Activated T-cell treated with anti-CD3 and anti-CD28 coated beads, Interleukin-2, amount 50 U/mL, for 24 hours (primary cell): ENCODE measurements around the gene OR4D11.
"Not testable (repeated sequence)": the region's sequence is repeated elsewhere in the genome, so short reads cannot be mapped to it uniquely, and the experiment has no call there.

Experiments used
- DNase-seq: peaks from one replicate; pipeline ENCODE4 v3.0.0-alpha.2; 2020
- H3K27ac Mint-ChIP-seq: 2 replicates; pipeline ENCODE4 v1.8.0; 2020; ENCODE audit warnings: mild to moderate bottlenecking, mixed read lengths
- H3K27me3 Mint-ChIP-seq: 2 replicates; pipeline ENCODE4 v1.8.0; 2020; ENCODE audit warnings: mixed read lengths
- H3K36me3 Mint-ChIP-seq: 2 replicates; pipeline ENCODE4 v1.8.0; 2020; ENCODE audit warnings: low read depth, mixed read lengths
- H3K4me1 Mint-ChIP-seq: 2 replicates; pipeline ENCODE4 v1.8.0; 2020; ENCODE audit warnings: low read depth, mixed read lengths
- H3K4me3 Mint-ChIP-seq: 2 replicates; pipeline ENCODE4 v1.8.0; 2020; ENCODE audit warnings: mild to moderate bottlenecking, moderate library complexity, mixed read lengths
- H3K9me3 Mint-ChIP-seq: 2 replicates; pipeline ENCODE4 v1.8.0; 2020; ENCODE audit warnings: mixed read lengths

OR4D11 gene

DNA sequence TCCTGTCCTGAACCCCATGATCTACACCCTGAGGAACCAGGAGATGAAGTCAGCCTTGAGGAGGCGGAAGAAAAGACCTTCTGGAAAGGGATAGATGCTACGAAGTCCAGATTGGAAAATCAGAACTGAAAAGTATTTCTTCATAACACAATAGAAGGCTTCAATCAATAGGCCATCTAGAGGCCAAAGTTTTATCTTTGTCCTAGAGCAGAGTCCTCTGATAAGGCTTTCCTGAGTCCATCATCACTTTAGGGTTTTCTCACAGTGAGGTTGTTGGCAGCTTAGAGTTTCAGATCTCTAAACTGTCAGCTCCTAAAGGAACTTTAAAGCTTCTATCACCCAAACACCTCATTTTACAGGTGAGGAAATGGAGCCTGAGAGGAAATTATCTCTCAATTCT lies 29.2 kb downstream of the OR4D11 start:
- DNase-seq: no peak

DNA sequence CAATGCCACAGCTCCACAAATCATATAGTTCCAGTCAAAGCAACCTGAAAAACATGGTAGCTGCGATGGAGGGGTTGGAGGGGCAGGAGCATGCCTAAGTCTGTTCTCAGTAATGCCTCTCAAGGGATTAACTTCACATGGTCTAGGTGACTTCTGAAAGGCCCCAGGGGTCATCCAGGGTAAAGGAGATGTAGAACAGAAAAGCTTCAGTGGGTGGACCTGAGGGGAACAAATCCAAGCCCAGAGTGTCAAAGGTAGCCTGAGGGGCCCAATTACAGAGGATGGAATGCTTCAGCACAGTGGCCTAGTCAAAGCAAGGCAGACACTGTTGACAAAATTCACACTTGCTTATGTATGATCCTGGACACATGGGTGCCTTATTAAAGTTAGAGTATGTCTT lies 31.3 kb downstream of the OR4D11 start:
- no peak overlapping the region for H3K4me3 Mint-ChIP-seq

More for the DNA sequence above, 29.2 kb downstream of the OR4D11 start:
- H3K27ac Mint-ChIP-seq: no peak overlapping the region
- no peaks in the 10 kb centered on the region for H3K27me3 Mint-ChIP-seq
- H3K4me3 Mint-ChIP-seq: no peak overlapping the region
- no peaks in the 10 kb centered on the region for H3K9me3 Mint-ChIP-seq
- H3K36me3 Mint-ChIP-seq: no peaks in the 10 kb centered on the region
- peaks cover 8% of the 10 kb centered on the region for H3K4me1 Mint-ChIP-seq

DNA sequence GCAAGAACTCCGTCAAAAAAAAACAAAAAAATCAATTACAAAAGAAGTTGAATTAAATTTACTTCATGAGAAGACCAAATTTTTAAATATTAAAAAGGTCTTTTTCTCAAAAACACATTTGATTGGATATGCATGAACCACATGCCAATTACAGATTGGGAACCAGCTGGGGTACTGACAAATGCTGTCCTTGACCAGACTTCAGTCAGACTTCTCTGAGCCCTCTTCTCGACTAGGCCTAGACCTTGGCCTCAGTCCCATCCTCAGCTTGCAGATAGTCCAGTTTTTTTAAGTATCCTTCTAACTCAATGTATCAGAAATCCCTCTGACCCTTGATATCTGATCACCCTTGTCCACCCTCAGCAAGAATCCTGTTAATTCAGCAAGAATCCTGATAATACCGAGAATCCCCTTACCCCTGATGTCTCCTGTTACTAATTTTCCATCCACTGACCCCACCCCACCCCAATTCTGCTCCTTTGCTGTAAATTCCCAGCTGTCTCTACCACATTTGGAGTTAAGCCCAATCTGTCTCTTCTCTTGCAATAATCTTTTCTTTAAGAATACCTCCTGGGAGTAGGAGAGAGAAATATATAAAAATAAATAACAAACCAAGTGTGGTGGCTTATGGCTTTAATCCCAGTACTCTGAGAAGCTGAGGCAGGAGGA lies 38.9 kb downstream of the OR4D11 start:
- Mint-ChIP-seq H3K9me3 (no peaks in the 10 kb centered on the region), H3K36me3 (no peaks in the 10 kb centered on the region), H3K27me3 (no peaks in the 10 kb centered on the region), H3K4me1 (peaks cover 20% of the 10 kb centered on the region), H3K27ac (no peak overlapping the region), H3K4me3 (no peak overlapping the region)
- no peak for DNase-seq

More for the DNA sequence above, 31.3 kb downstream of the OR4D11 start:
- H3K4me1 Mint-ChIP-seq: peaks cover 13% of the 10 kb centered on the region
- no peaks in the 10 kb centered on the region for H3K27me3 Mint-ChIP-seq
- H3K9me3 Mint-ChIP-seq: no peaks in the 10 kb centered on the region
- no peak for DNase-seq
- no peaks in the 10 kb centered on the region for H3K36me3 Mint-ChIP-seq
- H3K27ac Mint-ChIP-seq: no peak overlapping the region

DNA sequence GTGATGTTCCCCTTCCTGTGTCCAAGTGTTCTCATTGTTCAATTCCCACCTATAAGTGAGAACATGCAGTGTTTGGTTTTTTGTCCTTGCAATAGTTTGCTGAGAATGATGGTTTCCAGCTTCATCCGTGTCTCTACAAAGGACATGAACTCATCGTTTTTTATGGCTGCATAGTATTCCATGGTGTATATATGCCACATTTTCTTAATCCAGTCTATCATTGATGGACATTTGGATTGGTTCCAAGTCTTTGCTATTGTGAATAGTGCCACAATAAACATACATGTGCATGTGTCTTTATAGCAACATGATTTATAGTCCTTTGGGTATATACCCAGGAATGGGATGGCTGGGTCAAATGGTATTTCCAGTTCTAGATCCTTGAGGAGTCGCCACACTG lies 40.3 kb downstream of the OR4D11 start:
- H3K4me3 Mint-ChIP-seq, H3K27ac Mint-ChIP-seq, H3K27me3 Mint-ChIP-seq, DNase-seq, H3K36me3 Mint-ChIP-seq, H3K9me3 Mint-ChIP-seq: not testable (repeated sequence)
- peaks cover 14% of the 10 kb centered on the region for H3K4me1 Mint-ChIP-seq

DNA sequence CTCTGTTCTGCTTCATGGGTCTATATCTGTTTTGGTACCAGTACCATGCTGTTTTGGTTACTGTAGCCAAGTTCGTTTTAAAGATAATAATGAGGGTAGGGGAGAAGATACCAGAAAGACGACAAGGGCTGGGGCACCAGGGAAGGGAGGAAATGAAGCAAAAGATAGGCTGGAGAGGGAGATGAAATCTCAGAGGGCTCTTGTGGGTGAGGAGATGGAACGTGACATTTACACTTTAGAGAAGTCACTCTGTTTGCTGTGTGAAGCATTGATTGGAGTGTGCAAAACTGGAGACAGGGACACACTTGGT lies 41.4 kb downstream of the OR4D11 start:
- no peak overlapping the region for H3K4me3 Mint-ChIP-seq
- H3K9me3 Mint-ChIP-seq: no peaks in the 10 kb centered on the region
- DNase-seq: no peak
- no peaks in the 10 kb centered on the region for H3K27me3 Mint-ChIP-seq
- no peak overlapping the region for H3K27ac Mint-ChIP-seq
- peaks cover 23% of the 10 kb centered on the region for H3K4me1 Mint-ChIP-seq
- no peaks in the 10 kb centered on the region for H3K36me3 Mint-ChIP-seq

DNA sequence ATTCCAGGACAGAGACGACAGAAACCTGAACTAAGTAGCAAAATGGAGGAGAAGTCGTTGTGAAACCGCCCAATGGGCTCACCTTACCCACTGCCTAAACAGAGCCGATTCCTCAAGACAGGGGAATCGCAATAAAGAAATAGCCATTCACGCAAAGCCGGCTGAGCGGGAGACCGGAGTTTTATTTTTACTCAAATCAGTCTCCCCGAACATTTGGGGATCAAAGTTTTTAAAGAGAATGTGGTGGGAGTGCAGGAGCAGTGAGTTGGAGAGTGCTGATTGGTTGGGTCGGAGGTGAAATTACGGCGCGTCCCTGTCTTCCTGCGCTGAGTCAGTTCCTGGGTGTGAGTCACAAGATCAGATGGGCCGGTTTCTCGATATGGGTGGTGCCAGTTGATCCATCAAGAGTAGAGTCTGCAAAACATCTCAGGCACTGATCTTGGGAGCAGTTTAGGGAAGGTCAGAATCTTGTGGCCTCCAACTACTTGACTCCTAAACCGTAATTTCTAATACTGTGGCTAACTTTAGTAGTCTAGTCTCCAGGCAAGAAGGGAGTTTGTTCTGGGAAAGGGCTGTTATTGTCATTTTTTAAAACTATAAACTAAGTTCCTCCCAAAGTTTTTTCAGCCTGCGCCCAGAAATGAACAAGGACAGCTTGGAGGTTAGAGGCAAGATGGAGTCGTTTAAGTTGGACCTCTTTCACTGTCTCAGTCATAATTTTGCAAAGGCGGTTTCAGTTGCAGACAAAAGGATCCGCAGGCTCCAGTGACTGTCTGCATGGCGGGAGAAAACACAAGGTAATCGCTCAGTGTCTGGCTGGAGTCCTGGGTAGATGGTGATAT lies 42.0 kb downstream of the OR4D11 start:
- Mint-ChIP-seq H3K27me3 (no peaks in the 10 kb centered on the region), H3K4me3 (no peak overlapping the region), H3K36me3 (peaks cover 1% of the 10 kb centered on the region), H3K9me3 (no peaks in the 10 kb centered on the region), H3K4me1 (peaks cover 26% of the 10 kb centered on the region), H3K27ac (no peak overlapping the region)
- no peak for DNase-seq

DNA sequence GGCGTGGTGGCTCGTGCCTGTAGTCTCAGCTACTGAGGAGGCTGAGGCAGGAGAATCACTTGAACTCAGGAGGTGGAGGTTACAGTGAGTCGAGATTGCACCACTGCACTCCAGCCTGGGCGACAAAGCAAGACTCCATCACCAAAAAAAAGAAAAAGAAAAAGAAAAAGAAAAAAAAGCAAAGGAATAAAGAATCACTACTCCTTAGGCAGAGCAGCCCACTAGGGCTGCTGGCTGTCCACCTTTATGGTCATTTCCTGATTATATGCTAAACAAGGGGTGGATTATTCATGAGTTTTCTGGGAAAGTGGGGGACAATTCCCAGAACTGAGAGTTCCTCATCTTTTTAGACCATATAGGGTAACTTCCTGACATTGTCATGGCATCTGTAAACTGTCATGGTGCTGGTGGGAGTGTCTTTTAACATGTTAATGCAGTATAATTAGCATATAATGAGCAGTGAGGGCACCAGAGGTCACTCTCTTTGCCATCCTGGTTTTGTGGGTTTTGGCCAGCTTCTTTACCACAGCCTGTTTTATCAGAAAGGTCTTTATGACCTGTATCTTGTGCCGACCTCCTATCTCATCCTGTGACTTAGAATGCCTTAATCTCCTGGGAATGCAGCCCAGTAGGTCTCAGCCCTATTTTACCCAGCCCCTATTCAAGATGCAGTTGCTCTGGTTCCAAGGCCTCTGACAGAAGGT lies 44.4 kb downstream of the OR4D11 start:
- H3K27ac Mint-ChIP-seq, H3K9me3 Mint-ChIP-seq, H3K36me3 Mint-ChIP-seq, H3K27me3 Mint-ChIP-seq, DNase-seq, H3K4me3 Mint-ChIP-seq: not testable (repeated sequence)
- H3K4me1 Mint-ChIP-seq: peaks cover 42% of the 10 kb centered on the region

DNA sequence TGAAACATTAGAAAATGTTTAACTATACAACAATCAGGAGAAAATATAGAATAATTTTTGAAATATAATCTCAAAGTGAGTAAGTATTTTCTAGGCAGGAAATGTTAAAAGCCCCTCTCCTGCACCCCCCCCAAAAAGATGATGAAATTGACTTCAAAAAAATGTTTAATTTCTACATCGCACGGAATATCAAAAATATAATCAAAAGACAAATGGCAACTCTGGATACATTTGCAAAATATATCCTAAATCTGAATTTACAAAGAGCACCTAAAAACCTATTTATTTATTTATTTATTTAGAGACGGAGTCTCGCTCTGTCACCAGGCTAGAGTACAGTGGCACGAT lies 44.9 kb downstream of the OR4D11 start:
- no peak for DNase-seq
- Mint-ChIP-seq H3K27me3 (peaks cover 3% of the 10 kb centered on the region), H3K4me3 (no peak overlapping the region), H3K4me1 (peaks cover 43% of the 10 kb centered on the region), H3K36me3 (peaks cover 1% of the 10 kb centered on the region), H3K27ac (no peak overlapping the region), H3K9me3 (no peaks in the 10 kb centered on the region)

DNA sequence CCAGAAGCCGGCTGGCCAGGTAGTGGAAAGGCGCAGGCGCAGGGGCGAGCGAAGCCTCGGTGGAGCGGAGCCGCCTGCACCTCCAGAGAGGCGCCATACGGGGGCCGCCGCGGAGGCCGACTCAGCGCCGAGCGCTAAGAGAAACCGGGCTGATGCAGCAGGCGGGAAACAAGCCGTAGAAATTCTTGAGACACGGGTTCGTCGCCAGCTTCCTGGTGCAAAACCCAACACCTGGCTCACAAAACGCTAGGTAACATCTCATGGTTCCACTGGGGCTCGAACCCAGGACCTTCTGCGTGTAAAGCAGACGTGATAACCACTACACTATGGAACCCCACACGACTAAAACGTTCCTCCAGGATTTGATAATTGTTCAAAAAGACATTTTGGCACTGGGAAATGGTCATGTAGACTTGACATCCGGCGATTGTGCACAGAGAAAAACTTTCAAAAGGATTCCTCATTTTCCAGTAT lies 47.0 kb downstream of the OR4D11 start:
- peak; percentile 93 for DNase-seq

DNA sequence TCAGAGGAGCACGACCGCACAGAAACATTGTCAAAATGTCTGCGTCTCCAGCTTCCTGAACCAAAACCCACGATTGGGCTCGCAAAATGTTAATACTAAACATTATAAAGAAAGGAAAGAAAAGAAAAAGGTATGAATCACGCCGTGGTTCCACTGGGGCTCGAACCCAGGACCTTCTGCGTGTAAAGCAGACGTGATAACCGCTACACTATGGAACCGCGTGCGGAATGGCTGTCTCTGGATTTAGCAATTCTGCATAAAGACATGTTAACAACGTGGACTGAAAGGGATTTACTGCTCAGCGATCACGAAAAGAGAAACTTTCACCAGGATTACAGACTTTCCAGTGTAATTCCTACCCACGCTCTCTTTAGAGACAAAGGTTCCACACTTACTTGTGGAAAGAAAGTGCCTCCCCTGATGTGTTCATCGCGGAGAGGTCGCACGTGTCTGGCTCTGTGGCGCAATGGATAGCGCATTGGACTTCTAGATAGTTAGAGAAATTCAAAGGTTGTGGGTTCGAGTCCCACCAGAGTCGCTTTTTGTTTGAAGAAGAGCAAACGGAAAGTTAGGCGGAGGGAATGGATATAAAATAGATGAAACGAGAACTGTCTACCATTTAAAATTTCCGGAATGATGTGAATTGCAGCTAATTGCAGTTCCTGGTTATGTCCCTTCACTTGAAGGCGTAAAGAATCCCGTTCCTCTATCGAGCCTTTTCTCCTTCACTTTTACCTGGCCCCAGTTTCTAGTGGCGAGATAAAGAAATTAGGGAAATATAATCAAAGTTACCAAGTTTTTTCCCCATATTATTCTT lies 47.7 kb downstream of the OR4D11 start:
- peaks cover 44% of the 10 kb centered on the region for H3K4me1 Mint-ChIP-seq
- peak; percentile 86 for DNase-seq
- H3K36me3 Mint-ChIP-seq: peaks cover 1% of the 10 kb centered on the region
- H3K4me3 Mint-ChIP-seq: peak overlapping the region; percentile 83
- H3K27ac Mint-ChIP-seq: peak overlapping the region; percentile 98
- no peaks in the 10 kb centered on the region for H3K9me3 Mint-ChIP-seq
- H3K27me3 Mint-ChIP-seq: peaks cover 3% of the 10 kb centered on the region

More for the DNA sequence above, 47.0 kb downstream of the OR4D11 start:
- peaks cover 41% of the 10 kb centered on the region for H3K4me1 Mint-ChIP-seq
- peak overlapping the region; percentile 98 for H3K27ac Mint-ChIP-seq
- H3K4me3 Mint-ChIP-seq: peak overlapping the region; percentile 83
- peaks cover 1% of the 10 kb centered on the region for H3K36me3 Mint-ChIP-seq
- no peaks in the 10 kb centered on the region for H3K9me3 Mint-ChIP-seq
- H3K27me3 Mint-ChIP-seq: peaks cover 3% of the 10 kb centered on the region

DNA sequence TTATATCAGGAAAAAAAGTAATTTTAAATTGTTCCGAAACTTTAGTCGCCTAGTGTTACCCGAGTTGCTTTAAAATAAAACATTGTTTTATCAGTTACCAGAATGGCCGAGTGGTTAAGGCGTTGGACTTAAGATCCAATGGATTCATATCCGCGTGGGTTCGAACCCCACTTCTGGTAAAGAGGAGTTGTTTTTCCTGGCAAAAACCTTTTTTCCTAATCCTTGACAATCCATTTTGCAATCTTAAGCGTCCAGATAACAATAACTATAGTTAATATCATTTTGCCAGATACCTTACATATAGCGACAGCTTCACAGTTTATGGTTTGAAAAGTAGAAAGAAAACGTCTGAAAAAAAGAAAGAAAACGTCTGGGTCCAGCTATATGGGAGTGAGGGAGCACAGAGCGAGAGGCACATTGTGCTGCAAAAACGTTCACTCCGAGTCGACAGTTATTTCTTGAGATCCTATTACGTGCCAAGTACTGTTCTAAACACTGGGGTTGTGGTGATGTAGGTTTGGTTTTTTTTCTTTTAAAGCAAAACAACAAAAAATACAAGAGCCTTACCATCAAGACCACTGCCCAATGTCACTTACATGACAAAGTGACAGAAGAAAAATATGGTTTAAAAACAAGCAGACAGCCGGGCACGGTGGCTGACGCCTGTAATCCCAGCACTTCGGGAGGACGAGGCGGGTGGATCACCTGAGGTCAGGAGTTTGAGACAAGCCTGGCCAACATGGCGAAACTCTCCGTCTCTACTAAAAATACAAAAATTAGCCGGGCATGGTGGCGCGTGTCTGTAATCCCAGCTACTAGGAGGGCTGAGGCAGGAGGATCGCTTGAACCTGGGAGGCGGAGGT lies 48.5 kb downstream of the OR4D11 start:
- Mint-ChIP-seq H3K27ac (peak overlapping the region; percentile 98), H3K9me3 (no peaks in the 10 kb centered on the region), H3K4me3 (peak overlapping the region; percentile 83), H3K36me3 (peaks cover 1% of the 10 kb centered on the region), H3K4me1 (peaks cover 52% of the 10 kb centered on the region), H3K27me3 (peaks cover 3% of the 10 kb centered on the region)
- no peak for DNase-seq

DNA sequence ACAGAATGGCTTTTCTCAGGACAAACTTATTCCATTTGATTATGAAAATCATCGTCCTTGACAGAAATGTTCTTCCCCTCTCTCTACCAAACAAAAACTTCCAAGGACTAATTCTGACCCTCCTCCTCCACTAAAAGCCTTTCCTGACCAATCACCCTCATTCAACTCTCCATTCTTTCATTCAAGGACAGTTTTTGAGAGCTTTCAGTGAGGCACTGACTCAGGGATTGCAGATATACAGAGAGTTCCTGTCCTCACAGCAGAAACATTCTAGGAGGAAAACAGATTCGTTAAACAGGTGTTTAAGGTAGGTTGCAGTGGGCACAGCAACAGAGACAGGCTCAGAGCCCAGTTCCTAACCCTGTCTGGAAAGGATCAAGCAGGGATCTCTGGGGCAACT lies 49.5 kb downstream of the OR4D11 start:
- Mint-ChIP-seq H3K4me1 (peaks cover 58% of the 10 kb centered on the region), H3K4me3 (no peak overlapping the region), H3K36me3 (peaks cover 1% of the 10 kb centered on the region), H3K27me3 (peaks cover 3% of the 10 kb centered on the region), H3K9me3 (no peaks in the 10 kb centered on the region), H3K27ac (no peak overlapping the region)
- no peak for DNase-seq

DNA sequence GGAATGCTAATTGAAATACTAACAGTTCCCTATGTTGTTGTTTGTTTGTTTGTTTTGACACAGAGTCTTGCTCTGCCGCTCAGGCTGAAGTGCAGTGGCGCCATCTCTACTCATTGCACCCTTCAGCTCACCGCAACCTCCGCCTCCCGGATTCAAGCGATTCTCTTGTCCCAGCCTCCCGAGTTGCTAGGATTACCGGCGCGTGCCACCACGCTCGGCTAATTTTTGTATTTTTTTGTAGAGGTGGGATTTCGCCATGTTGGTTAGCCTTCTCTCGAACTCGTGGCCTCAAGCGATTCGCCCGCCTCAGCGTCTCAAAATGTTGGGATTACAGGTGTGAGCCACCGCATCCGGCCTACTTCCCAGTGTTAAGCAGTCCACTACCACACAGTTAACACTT lies 49.9 kb downstream of the OR4D11 start:
- peaks cover 3% of the 10 kb centered on the region for H3K27me3 Mint-ChIP-seq
- peaks cover 1% of the 10 kb centered on the region for H3K36me3 Mint-ChIP-seq

More for the DNA sequence above, 49.9 kb downstream of the OR4D11 start:
- no peak for DNase-seq
- Mint-ChIP-seq H3K9me3 (no peaks in the 10 kb centered on the region), H3K27ac (no peak overlapping the region), H3K4me3 (no peak overlapping the region), H3K4me1 (peaks cover 59% of the 10 kb centered on the region)
